ENCODE measurements around the gene ZNF280D.

ZNF280D gene

DNA sequence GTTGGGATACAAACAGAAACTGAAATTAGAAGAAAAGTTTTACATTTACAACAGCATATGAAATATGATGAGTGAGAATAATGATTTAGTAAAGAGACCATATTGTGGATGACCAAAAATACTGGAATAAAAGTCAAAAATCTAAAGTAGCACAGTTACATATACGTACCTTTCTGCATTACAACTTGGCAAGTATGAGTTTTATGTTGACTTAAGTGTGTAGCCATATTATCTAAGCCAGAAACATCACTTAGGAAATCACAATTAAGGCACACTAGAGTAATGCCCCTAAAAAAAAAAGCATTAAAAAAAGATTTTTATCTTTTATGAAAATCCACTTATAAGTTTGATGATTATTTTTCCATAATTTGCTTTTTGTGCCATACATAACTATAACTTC lies 79.1 kb downstream of the ZNF280D start:
- H3K9ac ChIP-seq (ENCODE audit: low read length) = no peak overlapping the region
- H2AK5ac ChIP-seq (ENCODE audit: low read length, severe bottlenecking) = no peak overlapping the region
- H2BK15ac ChIP-seq (ENCODE audit: low read depth, poor library complexity, severe bottlenecking) = no peak overlapping the region
- peaks cover 0 to 57% of the 10 kb centered on the region in 2 experiments for H3K36me3 ChIP-seq (ENCODE audit: control insufficient read depth in 1 of 2, insufficient read depth in 2 of 2, low read depth in 1 of 2, low read length in 2 of 2)
- no peak overlapping the region for H2AFZ ChIP-seq (ENCODE audit: low read depth, low read length)
- no peak overlapping the region for H3K4ac ChIP-seq (ENCODE audit: low read depth in 1 of 2, low read length in 2 of 2)
- no peak overlapping the region for H3K4me3 ChIP-seq (ENCODE audit: insufficient read depth in 1 of 2, low read depth in 1 of 2, low read length in 2 of 2)
- no peak overlapping the region for H4K91ac ChIP-seq (ENCODE audit: low read length)
- H3K4me2 ChIP-seq (ENCODE audit: low read length, poor library complexity, severe bottlenecking) = no peak overlapping the region
- no peaks in the 10 kb centered on the region for H3K9me3 ChIP-seq (ENCODE audit: control insufficient read depth, low read length)
- H2BK5ac ChIP-seq (ENCODE audit: low read depth, low read length, poor library complexity, severe bottlenecking) = no peak overlapping the region
- no peak overlapping the region for H2BK12ac ChIP-seq (ENCODE audit: low read length in 2 of 2)
- no peak overlapping the region for H3K14ac ChIP-seq (ENCODE audit: low read length in 2 of 2)
- no peak overlapping the region for H3K18ac ChIP-seq (ENCODE audit: low read depth in 1 of 2, low read length in 2 of 2)
- no CpG with 5 or more reads among the region's 1 CpG for WGBS
- H3K27me3 ChIP-seq (ENCODE audit: control insufficient read depth in 1 of 2, insufficient read depth in 1 of 2, low read length in 2 of 2) = no peaks in the 10 kb centered on the region
- no peak overlapping the region for H4K8ac ChIP-seq (ENCODE audit: low read length)
- H3K27ac ChIP-seq (ENCODE audit: low read length, poor library complexity, severe bottlenecking) = no peak overlapping the region
- no peak overlapping the region for H3K23ac ChIP-seq (ENCODE audit: low read length in 2 of 2)
- H2BK120ac ChIP-seq (ENCODE audit: low read depth, low read length) = no peak overlapping the region
- H3K4me1 ChIP-seq (ENCODE audit: control insufficient read depth, insufficient read depth, low read depth, low read length) = no peaks in the 10 kb centered on the region
- DNase-seq = no peak
- no peaks in the 10 kb centered on the region for H3K79me1 ChIP-seq (replicated peaks; ENCODE audit: low read length, poor library complexity, severe bottlenecking)

- Histone ChIP-seq H2BK12ac (ENCODE audit: low read length in 2 of 2) (no peak overlapping the region), H3K36me3 (ENCODE audit: control insufficient read depth in 1 of 2, insufficient read depth in 2 of 2, low read depth in 1 of 2, low read length in 2 of 2) (peaks cover 0 to 55% of the 10 kb centered on the region in 2 experiments), H3K18ac (ENCODE audit: low read depth in 1 of 2, low read length in 2 of 2) (no peak overlapping the region), H2AFZ (ENCODE audit: low read depth, low read length) (no peak overlapping the region), H2BK120ac (ENCODE audit: low read depth, low read length) (no peak overlapping the region), H4K8ac (ENCODE audit: low read length) (no peak overlapping the region), H3K14ac (ENCODE audit: low read length in 2 of 2) (no peak overlapping the region), H3K79me1 (replicated peaks; ENCODE audit: low read length, poor library complexity, severe bottlenecking) (no peaks in the 10 kb centered on the region), H2AK5ac (ENCODE audit: low read length, severe bottlenecking) (no peak overlapping the region), H3K9ac (ENCODE audit: low read length) (no peak overlapping the region), H3K27ac (ENCODE audit: low read length, poor library complexity, severe bottlenecking) (no peak overlapping the region), H3K4me1 (ENCODE audit: control insufficient read depth, insufficient read depth, low read depth, low read length) (no peaks in the 10 kb centered on the region), H3K9me3 (ENCODE audit: control insufficient read depth, low read length) (no peaks in the 10 kb centered on the region), H3K4me2 (ENCODE audit: low read length, poor library complexity, severe bottlenecking) (no peak overlapping the region), H3K23ac (ENCODE audit: low read length in 2 of 2) (no peak overlapping the region), H3K4me3 (ENCODE audit: insufficient read depth in 1 of 2, low read depth in 1 of 2, low read length in 2 of 2) (no peak overlapping the region), H3K4ac (ENCODE audit: low read depth in 1 of 2, low read length in 2 of 2) (no peak overlapping the region), H3K27me3 (ENCODE audit: control insufficient read depth in 1 of 2, insufficient read depth in 1 of 2, low read length in 2 of 2) (no peaks in the 10 kb centered on the region), H2BK5ac (ENCODE audit: low read depth, low read length, poor library complexity, severe bottlenecking) (no peak overlapping the region), H4K91ac (ENCODE audit: low read length) (no peak overlapping the region), H2BK15ac (ENCODE audit: low read depth, poor library complexity, severe bottlenecking) (no peak overlapping the region)
- DNase-seq = no peak
- WGBS = 100% methylated on average over 2 of the region's 3 CpGs
Measured at GRCh38 chr15:56653787-56654186, 79.5 kb downstream of the ZNF280D start.

GRCh38 chr15:56653107-56653506 lies 80.2 kb downstream of the ZNF280D start:
- Histone ChIP-seq H3K36me3 (ENCODE audit: control insufficient read depth in 1 of 2, insufficient read depth in 2 of 2, low read depth in 1 of 2, low read length in 2 of 2) (peaks cover 0 to 56% of the 10 kb centered on the region in 2 experiments), H3K18ac (ENCODE audit: low read depth in 1 of 2, low read length in 2 of 2) (no peak overlapping the region), H3K27ac (ENCODE audit: low read length, poor library complexity, severe bottlenecking) (no peak overlapping the region), H3K4me1 (ENCODE audit: control insufficient read depth, insufficient read depth, low read depth, low read length) (no peaks in the 10 kb centered on the region), H3K79me1 (replicated peaks; ENCODE audit: low read length, poor library complexity, severe bottlenecking) (no peaks in the 10 kb centered on the region), H3K9me3 (ENCODE audit: control insufficient read depth, low read length) (no peaks in the 10 kb centered on the region), H2BK12ac (ENCODE audit: low read length in 2 of 2) (no peak overlapping the region), H3K4me3 (ENCODE audit: insufficient read depth in 1 of 2, low read depth in 1 of 2, low read length in 2 of 2) (no peak overlapping the region), H2BK5ac (ENCODE audit: low read depth, low read length, poor library complexity, severe bottlenecking) (no peak overlapping the region), H4K8ac (ENCODE audit: low read length) (no peak overlapping the region), H3K9ac (ENCODE audit: low read length) (no peak overlapping the region), H4K91ac (ENCODE audit: low read length) (no peak overlapping the region), H2AFZ (ENCODE audit: low read depth, low read length) (no peak overlapping the region), H2BK15ac (ENCODE audit: low read depth, poor library complexity, severe bottlenecking) (no peak overlapping the region), H3K4ac (ENCODE audit: low read depth in 1 of 2, low read length in 2 of 2) (no peak overlapping the region), H3K27me3 (ENCODE audit: control insufficient read depth in 1 of 2, insufficient read depth in 1 of 2, low read length in 2 of 2) (no peaks in the 10 kb centered on the region), H3K23ac (ENCODE audit: low read length in 2 of 2) (no peak overlapping the region), H2AK5ac (ENCODE audit: low read length, severe bottlenecking) (no peak overlapping the region), H3K4me2 (ENCODE audit: low read length, poor library complexity, severe bottlenecking) (no peak overlapping the region), H2BK120ac (ENCODE audit: low read depth, low read length) (no peak overlapping the region), H3K14ac (ENCODE audit: low read length in 2 of 2) (no peak overlapping the region)
- DNase-seq = no peak

DNA sequence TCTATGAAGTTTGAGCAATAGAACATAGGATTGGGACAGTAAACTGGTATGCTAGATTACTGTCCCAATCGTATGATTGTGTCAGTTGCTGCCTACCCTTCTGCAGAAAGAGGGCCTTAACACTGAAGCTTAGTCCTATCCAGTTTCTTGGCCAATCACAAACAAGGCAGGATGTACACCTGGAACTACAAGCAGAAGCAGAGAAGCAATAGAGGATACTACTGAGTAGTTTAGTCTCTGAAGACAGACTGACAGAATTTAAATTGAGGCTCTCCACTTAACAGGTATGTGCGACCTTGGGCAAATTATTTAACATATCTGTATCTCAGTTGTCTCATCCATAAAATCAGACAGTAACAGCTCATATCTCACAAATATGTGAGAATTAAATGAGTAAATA lies 85.0 kb downstream of the ZNF280D start:
- no peak for DNase-seq
- Histone ChIP-seq H3K9ac (ENCODE audit: low read length) (no peak overlapping the region), H3K36me3 (ENCODE audit: control insufficient read depth in 1 of 2, insufficient read depth in 2 of 2, low read depth in 1 of 2, low read length in 2 of 2) (peaks cover 0 to 38% of the 10 kb centered on the region in 2 experiments), H3K18ac (ENCODE audit: low read depth in 1 of 2, low read length in 2 of 2) (no peak overlapping the region), H2BK12ac (ENCODE audit: low read length in 2 of 2) (no peak overlapping the region), H3K79me1 (replicated peaks; ENCODE audit: low read length, poor library complexity, severe bottlenecking) (no peaks in the 10 kb centered on the region), H2BK120ac (ENCODE audit: low read depth, low read length) (no peak overlapping the region), H3K4me2 (ENCODE audit: low read length, poor library complexity, severe bottlenecking) (no peak overlapping the region), H3K4me1 (ENCODE audit: control insufficient read depth, insufficient read depth, low read depth, low read length) (no peaks in the 10 kb centered on the region), H3K4me3 (ENCODE audit: insufficient read depth in 1 of 2, low read depth in 1 of 2, low read length in 2 of 2) (no peak overlapping the region), H4K91ac (ENCODE audit: low read length) (no peak overlapping the region), H2AFZ (ENCODE audit: low read depth, low read length) (no peak overlapping the region), H3K9me3 (ENCODE audit: control insufficient read depth, low read length) (no peaks in the 10 kb centered on the region), H3K23ac (ENCODE audit: low read length in 2 of 2) (no peak overlapping the region), H3K27ac (ENCODE audit: low read length, poor library complexity, severe bottlenecking) (no peak overlapping the region), H3K4ac (ENCODE audit: low read depth in 1 of 2, low read length in 2 of 2) (no peak overlapping the region), H2BK15ac (ENCODE audit: low read depth, poor library complexity, severe bottlenecking) (no peak overlapping the region), H4K8ac (ENCODE audit: low read length) (no peak overlapping the region), H3K27me3 (ENCODE audit: control insufficient read depth in 1 of 2, insufficient read depth in 1 of 2, low read length in 2 of 2) (no peaks in the 10 kb centered on the region), H2BK5ac (ENCODE audit: low read depth, low read length, poor library complexity, severe bottlenecking) (no peak overlapping the region), H3K14ac (ENCODE audit: low read length in 2 of 2) (no peak overlapping the region), H2AK5ac (ENCODE audit: low read length, severe bottlenecking) (no peak overlapping the region)
- 100% methylated on average over 1 of the region's 2 CpGs for WGBS

All from mesenchymal stem cell (in vitro differentiated cells and primary cell).